NCI-H2029 (cell line): Measurements from ENCODE around the gene CAMKK2.
"Not testable (repeated sequence)": the region's sequence is repeated elsewhere in the genome, so short reads cannot be mapped to it uniquely, and the experiment has no call there.

Source experiments
- DNase-seq: peaks from one replicate; lab custom pipeline; 2025; lab: John Stamatoyannopoulos, UW

The CAMKK2 gene

GRCh38 chr12:121298411-121298810, 1.9 kb upstream of the CAMKK2 start:
- not testable (repeated sequence) for DNase-seq

GRCh38 chr12:121297435-121297991, 1.0 kb upstream of the CAMKK2 start:
- DNase-seq, result peak; percentile 24

- DNase-seq, result no peak
These were observed 527 bp downstream of the CAMKK2 start for GRCh38 chr12:121295746-121296617.

DNA sequence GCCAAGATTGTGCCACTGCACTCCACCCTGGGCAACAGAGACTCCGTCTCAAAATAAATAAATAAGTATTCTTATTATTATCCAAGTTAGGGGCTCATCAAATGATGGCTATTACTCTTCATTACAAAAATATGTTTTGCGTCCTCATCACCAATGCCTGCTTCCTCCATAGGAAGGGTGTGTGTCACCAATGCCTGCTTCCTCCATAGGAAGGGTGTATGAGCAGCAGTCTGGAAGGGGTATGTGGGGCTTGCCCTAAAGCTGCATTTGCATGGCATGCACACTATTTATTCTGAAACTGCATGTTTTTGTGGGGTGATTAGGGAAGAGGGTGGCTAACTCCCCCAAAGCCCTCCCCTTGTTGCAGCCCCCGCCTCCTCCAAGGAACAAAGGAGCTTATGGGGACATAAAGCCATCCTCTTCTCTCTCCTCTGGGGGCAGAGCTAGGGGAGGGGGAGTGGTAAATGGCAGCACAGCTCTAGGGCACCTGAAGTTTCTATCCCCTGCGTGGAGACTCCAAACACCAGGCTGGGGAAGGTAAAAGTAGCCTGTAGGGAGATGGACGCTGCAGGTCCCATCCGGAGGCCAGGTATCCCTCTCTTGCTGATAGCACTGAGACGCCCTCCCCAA, 1.3 kb downstream of the CAMKK2 start:
- DNase-seq, result no peak

GRCh38 chr12:121294151-121294889, 2.2 kb downstream of the CAMKK2 start:
- no peak for DNase-seq

DNA sequence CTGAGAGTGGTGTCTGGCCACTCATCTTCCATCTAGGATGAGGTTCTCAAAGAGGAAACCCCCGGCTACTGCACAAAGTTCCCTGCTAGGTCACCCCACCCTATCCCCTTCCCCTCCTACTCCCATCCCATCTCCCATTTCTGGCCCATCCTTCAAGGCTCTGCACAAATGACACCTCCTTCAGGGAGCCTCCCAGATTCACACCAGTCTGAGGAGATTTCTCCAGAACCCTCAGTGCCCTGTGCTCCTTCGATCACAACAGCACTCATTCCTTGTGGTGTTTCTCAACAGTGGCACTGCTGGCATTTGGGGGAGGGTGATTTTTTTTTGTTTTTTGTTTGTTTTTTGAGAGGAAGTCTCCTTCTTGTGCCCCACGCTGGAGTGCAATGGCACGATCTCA, 2.9 kb downstream of the CAMKK2 start:
- no peak for DNase-seq

GRCh38 chr12:121290410-121290809, 6.1 kb downstream of the CAMKK2 start:
- DNase-seq, result no peak

DNA sequence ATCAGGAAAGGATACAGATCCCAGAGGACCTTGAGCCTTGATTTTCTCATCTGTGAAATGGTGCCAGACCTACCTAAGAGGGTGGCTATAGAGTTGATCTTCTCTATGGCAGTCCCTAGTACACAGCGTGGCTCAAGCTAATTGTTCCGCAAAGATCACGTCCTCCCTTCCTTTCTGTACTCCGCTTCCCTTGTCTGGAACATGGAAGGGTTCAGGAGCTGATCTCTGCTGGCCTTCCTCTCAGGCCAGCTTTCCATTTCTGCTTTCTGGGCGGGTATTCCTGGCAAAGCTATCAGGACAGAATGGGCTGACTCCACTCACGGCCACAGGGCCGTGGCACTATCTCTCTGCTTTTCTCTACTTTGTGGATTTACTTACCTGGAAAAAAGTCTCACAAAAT, 6.5 kb downstream of the CAMKK2 start:
- no peak for DNase-seq

GRCh38 chr12:121288986-121289385, 7.5 kb downstream of the CAMKK2 start:
- no peak for DNase-seq

DNA sequence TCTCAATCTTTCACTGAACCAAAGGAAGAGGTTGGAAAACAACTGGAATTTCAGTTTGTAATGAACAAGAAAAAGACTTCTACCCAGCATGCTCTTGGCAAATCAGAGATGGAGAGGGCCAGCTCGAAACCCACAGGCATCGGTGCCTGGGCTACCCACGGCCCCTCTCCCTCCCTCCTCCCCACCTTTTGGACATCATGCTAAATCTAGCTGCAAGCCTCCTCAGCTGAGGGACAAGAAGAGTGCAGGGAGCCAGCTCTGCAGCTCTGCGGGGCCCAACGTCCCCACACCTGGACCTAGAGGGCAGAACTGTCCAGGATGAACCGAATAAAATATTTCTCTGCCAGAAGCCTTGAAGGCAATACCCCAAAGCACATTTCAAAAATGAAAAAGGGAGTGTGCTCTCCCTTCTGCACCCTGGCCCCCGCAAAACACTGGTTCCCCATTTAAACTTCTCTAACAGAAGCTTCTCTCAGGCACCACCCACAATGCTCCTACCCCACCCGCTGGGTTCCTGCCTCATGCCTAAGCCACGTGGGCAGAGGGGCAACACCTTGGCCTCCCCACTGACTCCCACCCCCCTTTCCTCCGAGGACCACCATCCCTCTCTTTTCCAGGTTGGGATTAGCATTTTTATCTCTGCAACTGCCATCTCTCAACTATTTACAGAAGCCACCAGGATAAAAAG, 8.2 kb downstream of the CAMKK2 start:
- DNase-seq, result no peak

DNA sequence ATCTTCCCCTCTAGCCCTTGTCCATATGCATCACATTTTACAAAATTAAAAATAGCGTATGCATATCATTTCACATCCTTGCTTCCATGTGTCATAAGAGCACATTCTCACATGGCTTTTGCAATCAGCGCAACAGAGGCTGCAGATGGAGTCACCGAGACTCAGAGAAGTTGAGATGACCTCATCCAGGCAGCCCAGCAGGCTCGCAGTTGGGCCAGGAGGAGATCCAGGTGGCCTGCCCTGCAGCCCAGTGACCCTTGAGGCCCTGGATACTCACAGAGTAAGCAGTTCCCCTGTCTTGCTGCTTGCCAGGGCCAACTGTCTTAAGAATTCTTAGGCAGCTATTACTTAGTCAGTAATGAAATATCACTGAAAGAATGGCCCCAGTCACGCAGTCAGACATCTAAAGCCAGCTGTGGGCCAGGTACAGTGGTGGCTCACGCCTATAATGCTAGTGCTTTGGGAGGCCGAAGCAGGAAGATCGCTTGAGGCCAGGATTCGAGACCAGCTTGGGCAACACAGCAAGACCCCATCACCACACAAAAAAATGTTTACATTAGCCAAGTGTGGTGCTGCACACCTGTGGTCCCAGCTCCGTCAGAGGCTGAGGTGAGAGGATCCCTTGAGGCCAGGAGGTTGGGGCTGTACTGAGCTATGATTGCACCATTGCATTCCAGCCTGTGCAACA, 9.1 kb downstream of the CAMKK2 start:
- no peak for DNase-seq

GRCh38 chr12:121285856-121286255, 10.7 kb downstream of the CAMKK2 start:
- DNase-seq, result no peak

- DNase-seq, result no peak
These were observed 11.7 kb downstream of the CAMKK2 start for GRCh38 chr12:121284551-121285390.

GRCh38 chr12:121283841-121284240, 12.7 kb downstream of the CAMKK2 start:
- DNase-seq, result no peak

DNA sequence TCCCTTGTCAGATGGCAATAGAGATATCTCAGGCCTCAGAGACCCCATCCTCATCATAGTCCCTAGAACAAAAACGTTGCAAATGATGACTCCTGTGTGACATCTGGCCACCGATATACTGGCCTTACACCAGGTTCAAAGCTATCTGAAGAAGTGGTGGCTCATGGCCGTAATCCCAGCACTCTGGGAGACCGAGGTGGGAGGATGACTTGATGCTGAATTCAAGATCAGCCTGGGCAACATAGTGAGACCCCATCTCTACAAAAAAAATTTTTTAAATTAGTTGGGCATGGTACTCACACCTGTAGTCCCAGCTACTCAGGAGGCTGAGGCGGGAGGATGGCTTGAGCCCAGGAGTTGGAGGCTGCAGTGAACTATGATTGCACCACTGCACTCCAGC, 13.1 kb downstream of the CAMKK2 start:
- DNase-seq, result no peak

GRCh38 chr12:121282910-121283309, 13.6 kb downstream of the CAMKK2 start:
- not testable (repeated sequence) for DNase-seq

GRCh38 chr12:121282072-121282742, 14.3 kb downstream of the CAMKK2 start:
- DNase-seq, result no peak

DNA sequence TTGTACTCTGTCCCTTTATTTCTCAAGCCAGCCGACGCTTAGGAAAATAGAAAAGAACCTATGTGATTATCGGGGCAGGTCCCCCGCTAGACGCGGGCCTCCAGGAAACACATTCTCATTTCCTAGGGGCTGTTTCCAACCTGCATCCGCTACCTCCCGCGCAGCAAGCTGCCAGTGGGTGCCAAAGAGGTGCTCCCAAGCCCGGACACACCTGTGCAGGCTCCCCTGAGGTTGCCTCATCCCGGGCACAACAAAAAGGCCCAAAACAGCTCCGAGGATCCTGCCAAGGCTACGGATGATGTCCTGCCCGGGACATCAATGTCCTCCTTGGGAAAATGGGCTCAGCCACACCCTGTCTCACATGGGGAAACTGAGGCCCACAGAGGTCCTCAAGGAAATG, 15.4 kb downstream of the CAMKK2 start:
- DNase-seq, result not testable (repeated sequence)

DNA sequence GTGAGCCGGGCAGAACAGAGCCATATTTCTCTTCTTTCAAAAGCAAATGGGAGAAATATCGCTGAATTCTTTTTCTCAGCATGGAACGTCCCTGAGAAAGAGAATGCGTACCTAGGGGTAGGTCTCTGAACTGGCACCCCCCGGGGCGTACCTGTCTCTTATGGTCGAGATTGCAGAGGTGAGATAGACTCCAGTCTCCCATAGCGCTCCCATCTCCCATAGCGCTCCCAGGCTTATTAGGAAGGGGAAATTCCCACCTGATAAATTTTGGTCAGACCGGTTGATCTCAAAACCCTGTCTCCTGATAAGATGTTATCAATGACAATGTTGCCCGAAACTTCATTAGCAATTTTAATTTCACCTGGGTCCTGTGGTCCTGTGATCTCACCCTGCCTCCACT, 16.0 kb downstream of the CAMKK2 start:
- DNase-seq, result not testable (repeated sequence)

GRCh38 chr12:121279507-121279915, 17.0 kb downstream of the CAMKK2 start:
- DNase-seq, result no peak
